Transverse colon (tissue), 3 donors: ENCODE data around the gene KSR1.

Source experiments
- EP300 ChIP-seq: sonication (generic); formaldehyde crosslinking; IDR thresholded peaks from one replicate; pipeline ENCODE4 v1.6.1; 2017; ENCODE audit warnings: antibody characterized with exemption, low read depth
- POLR2AphosphoS5 ChIP-seq, 3 donors: sonication (generic); formaldehyde crosslinking; IDR thresholded peaks; one replicate each; pipeline ENCODE4 v1.6.1; 2016; ENCODE audit warnings: antibody characterized with exemption in 3 of 3

- TF ChIP-seq POLR2AphosphoS5 (IDR thresholded peaks at IDR 0.05) (no peak), EP300 (no peak)
Measured at GRCh38 chr17:27502526-27503324, 46.5 kb downstream of the KSR1 start.
